GM23338 (cell line): ENCODE results near the gene SYNRG. TPM values are rescaled to one million over a fixed set of nuclear protein-coding genes. Genes with fewer than 3 reads are reported as not detected.
A peak's percentile ranks its signal among the peaks of the same experiment; 100 is the strongest.

Experiments used
- ATAC-seq: fragments of 200-7000 bp; cut with Tn5 transposase; 3 replicates; pipeline ENCODE4 v1.9.1; 2020
- DNase-seq: peaks from one replicate; pipeline ENCODE4 v3.0.0-alpha.2; 2015; ENCODE audit warnings: low spot score
- H2AFZ ChIP-seq: fragments of 200-600 bp; sonication (generic); 2 replicates; pipeline ENCODE4 v1.8.0; 2016; ENCODE audit warnings: antibody characterized with exemption, mild to moderate bottlenecking, moderate library complexity
- H3F3A ChIP-seq: fragments of 200-600 bp; sonication (generic); replicated peaks from 2 replicates; pipeline ENCODE4 v1.8.0; 2017; ENCODE audit warnings: antibody characterized with exemption, mixed run types, low read depth
- H3K27ac ChIP-seq: fragments of 200-600 bp; sonication (generic); 2 replicates; pipeline ENCODE4 v1.6.1; 2016; ENCODE audit warnings: low read depth
- H3K27me3 ChIP-seq: fragments of 200-600 bp; sonication (generic); 2 replicates; pipeline ENCODE4 v1.8.0; 2016; ENCODE audit warnings: mild to moderate bottlenecking, mixed run types, moderate library complexity; ENCODE audit not compliant: insufficient read depth
- H3K36me3 ChIP-seq: fragments of 200-600 bp; sonication (generic); 2 replicates; pipeline ENCODE4 v1.8.0; 2016; ENCODE audit warnings: mild to moderate bottlenecking; ENCODE audit not compliant: insufficient read depth
- H3K4me1 ChIP-seq: fragments of 200-600 bp; sonication (generic); 2 replicates; pipeline ENCODE4 v1.8.0; 2016; ENCODE audit warnings: mild to moderate bottlenecking, moderate library complexity; ENCODE audit not compliant: insufficient read depth
- H3K4me2 ChIP-seq: fragments of 200-600 bp; sonication (generic); 2 replicates; pipeline ENCODE4 v1.7.1; 2017; ENCODE audit warnings: mixed run types
- H3K4me3 ChIP-seq: fragments of 200-600 bp; sonication (generic); 2 replicates; pipeline ENCODE4 v1.6.1; 2016; ENCODE audit warnings: mixed run types
- H3K79me2 ChIP-seq: fragments of 200-600 bp; sonication (generic); replicated peaks from 2 replicates; pipeline ENCODE4 v1.8.0; 2017; ENCODE audit warnings: mild to moderate bottlenecking; ENCODE audit not compliant: insufficient read depth
- H3K9me2 ChIP-seq: fragments of 200-600 bp; sonication (generic); 2 replicates; pipeline ENCODE4 v1.8.0; 2017; ENCODE audit not compliant: insufficient read depth
- H4K20me1 ChIP-seq: fragments of 200-600 bp; sonication (generic); replicated peaks from 2 replicates; pipeline ENCODE4 v1.8.0; 2017; ENCODE audit warnings: mild to moderate bottlenecking; ENCODE audit not compliant: insufficient read depth
- H3K27ac Mint-ChIP-seq: 2 replicates; pipeline ENCODE4 v1.8.0; 2020; ENCODE audit warnings: inconsistent platforms, mild to moderate bottlenecking, moderate library complexity, mixed read lengths
- H3K27me3 Mint-ChIP-seq: 3 replicates; pipeline ENCODE4 v1.8.0; 2022; ENCODE audit warnings: low read depth, mild to moderate bottlenecking, moderate library complexity, mixed read lengths, inconsistent platforms; ENCODE audit not compliant: insufficient read depth, poor library complexity
- H3K36me3 Mint-ChIP-seq: 3 replicates; pipeline ENCODE4 v1.8.0; 2021; ENCODE audit warnings: low read depth, mild to moderate bottlenecking, inconsistent platforms, moderate library complexity, mixed read lengths
- H3K4me1 Mint-ChIP-seq: 3 replicates; pipeline ENCODE4 v1.8.0; 2020; ENCODE audit warnings: mild to moderate bottlenecking, inconsistent platforms, mixed read lengths
- H3K4me3 Mint-ChIP-seq: 3 replicates; pipeline ENCODE4 v1.8.0; 2021; ENCODE audit warnings: moderate library complexity, mild to moderate bottlenecking, inconsistent platforms, mixed read lengths
- H3K9me3 Mint-ChIP-seq: 3 replicates; pipeline ENCODE4 v1.8.0; 2020; ENCODE audit warnings: moderate library complexity, mild to moderate bottlenecking, inconsistent platforms, mixed read lengths
- EZH2 ChIP-seq: fragments of 200-600 bp; sonication (generic); IDR thresholded peaks from one replicate; pipeline ENCODE4 v1.8.0; 2017; ENCODE audit warnings: antibody characterized with exemption, mild to moderate bottlenecking, low read depth; ENCODE audit not compliant: unreplicated experiment
- JUNB ChIP-seq: IDR thresholded peaks from one replicate; pipeline ENCODE4 v1.6.1; 2016; ENCODE audit warnings: antibody characterized with exemption; ENCODE audit not compliant: unreplicated experiment
- NANOG ChIP-seq: IDR thresholded peaks from 2 replicates; pipeline ENCODE4 v1.6.1; 2016; ENCODE audit warnings: antibody characterized with exemption, borderline replicate concordance
- POLR2AphosphoS5 ChIP-seq: IDR thresholded peaks from 2 replicates; pipeline ENCODE4 v1.6.1; 2016; ENCODE audit warnings: antibody characterized with exemption, low read depth
- STAT1 ChIP-seq: IDR thresholded peaks from one replicate; pipeline ENCODE4 v1.6.1; 2016; ENCODE audit warnings: antibody characterized with exemption; ENCODE audit not compliant: unreplicated experiment
- ZNF114 ChIP-seq: fragments of 250-450 bp; sonication (Bioruptor Pico); IDR thresholded peaks from 2 replicates; pipeline ENCODE4 v1.5.0; 2020; ENCODE audit warnings: mild to moderate bottlenecking, moderate library complexity
- polyA plus RNA-seq: library from polyadenylated mRNA; unstranded; fragments of >200 nt; fragmentation: Nextera tagmentation; extraction: Ambion mirVana; gene quantifications from 2 replicates; pipeline ENCODE4 v1.2.1, GENCODE V29; 2016
- total RNA-seq: library from RNA; depleted of rRNA; stranded (reverse); fragments of >200 nt; shearing (Covaris generic); gene quantifications from 2 replicates; pipeline ENCODE4 v1.2.3, GENCODE V29; 2014
- TF ChIP-seq, protein P1 (sequence below): IDR thresholded peaks from one replicate; pipeline ENCODE4 v1.6.1; 2018; ENCODE audit warnings: antibody characterized with exemption; ENCODE audit not compliant: unreplicated experiment
- TF ChIP-seq, protein P2 (sequence below), 2 experiments: fragments of 200-600 bp in 1 of 2; sonication (generic) in 1 of 2; conservative IDR thresholded peaks; 2 replicates each; pipeline versions ENCODE4 v1.5.1 to v1.6.1; 2016 to 2017; ENCODE audit warnings: antibody characterized with exemption in 2 of 2, low read depth in 2 of 2, mild to moderate bottlenecking in 2 of 2, moderate library complexity in 1 of 2
- TF ChIP-seq, protein P3 (sequence below): IDR thresholded peaks from 2 replicates; pipeline ENCODE4 v1.6.1; 2016; ENCODE audit warnings: antibody characterized with exemption

Gene SYNRG
- total and polyA plus RNA-seq, 2 experiments from 2014 or later, result 18.6 to 22.6 TPM

DNA sequence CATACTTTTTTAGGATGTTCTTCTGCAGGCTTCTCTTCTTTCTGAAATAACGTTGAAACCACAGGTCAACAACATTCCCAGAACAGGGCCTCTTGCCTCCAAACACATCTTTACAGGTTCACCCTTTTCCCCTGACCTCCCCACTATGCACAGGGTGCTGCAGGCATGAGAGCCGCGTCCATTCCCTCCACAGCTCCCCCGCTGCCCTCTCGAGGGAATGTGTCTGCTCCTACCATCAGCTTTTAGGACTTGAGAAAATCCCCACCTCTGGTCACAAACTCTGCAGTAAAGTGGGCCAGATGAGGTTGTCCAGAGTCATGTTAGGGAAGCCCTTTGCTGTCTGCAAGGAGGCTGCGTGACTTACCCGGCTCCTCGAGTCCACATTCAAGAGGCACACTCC, 89.0 kb downstream of the SYNRG start:
- Histone ChIP-seq H2AFZ (no peak overlapping the region), H3F3A (0 out of 2 replicates have a peak, but pooled peaks cover 3% of the 10 kb centered on the region), H3K4me3 (no peak overlapping the region), H3K4me2 (no peak overlapping the region), H3K27me3 (no peaks in the 10 kb centered on the region), H3K9me2 (no peaks in the 10 kb centered on the region), H3K27ac (no peak overlapping the region), H3K79me2 (no peaks in the 10 kb centered on the region), H4K20me1 (peaks cover 5% of the 10 kb centered on the region), H3K36me3 (peaks cover 3% of the 10 kb centered on the region; the same call in 1 of the 2 replicates), H3K4me1 (no peaks in the 10 kb centered on the region)
- Mint-ChIP-seq H3K4me1 (no peaks in the 10 kb centered on the region), H3K27ac (peak overlapping the region; percentile 50), H3K27me3 (peaks cover 2% of the 10 kb centered on the region), H3K36me3 (peaks cover 29% of the 10 kb centered on the region), H3K9me3 (no peaks in the 10 kb centered on the region), H3K4me3 (no peak overlapping the region)
- DNase-seq (peak; percentile 27), ATAC-seq (peak; percentile 70)
- TF ChIP-seq, protein P1, sequence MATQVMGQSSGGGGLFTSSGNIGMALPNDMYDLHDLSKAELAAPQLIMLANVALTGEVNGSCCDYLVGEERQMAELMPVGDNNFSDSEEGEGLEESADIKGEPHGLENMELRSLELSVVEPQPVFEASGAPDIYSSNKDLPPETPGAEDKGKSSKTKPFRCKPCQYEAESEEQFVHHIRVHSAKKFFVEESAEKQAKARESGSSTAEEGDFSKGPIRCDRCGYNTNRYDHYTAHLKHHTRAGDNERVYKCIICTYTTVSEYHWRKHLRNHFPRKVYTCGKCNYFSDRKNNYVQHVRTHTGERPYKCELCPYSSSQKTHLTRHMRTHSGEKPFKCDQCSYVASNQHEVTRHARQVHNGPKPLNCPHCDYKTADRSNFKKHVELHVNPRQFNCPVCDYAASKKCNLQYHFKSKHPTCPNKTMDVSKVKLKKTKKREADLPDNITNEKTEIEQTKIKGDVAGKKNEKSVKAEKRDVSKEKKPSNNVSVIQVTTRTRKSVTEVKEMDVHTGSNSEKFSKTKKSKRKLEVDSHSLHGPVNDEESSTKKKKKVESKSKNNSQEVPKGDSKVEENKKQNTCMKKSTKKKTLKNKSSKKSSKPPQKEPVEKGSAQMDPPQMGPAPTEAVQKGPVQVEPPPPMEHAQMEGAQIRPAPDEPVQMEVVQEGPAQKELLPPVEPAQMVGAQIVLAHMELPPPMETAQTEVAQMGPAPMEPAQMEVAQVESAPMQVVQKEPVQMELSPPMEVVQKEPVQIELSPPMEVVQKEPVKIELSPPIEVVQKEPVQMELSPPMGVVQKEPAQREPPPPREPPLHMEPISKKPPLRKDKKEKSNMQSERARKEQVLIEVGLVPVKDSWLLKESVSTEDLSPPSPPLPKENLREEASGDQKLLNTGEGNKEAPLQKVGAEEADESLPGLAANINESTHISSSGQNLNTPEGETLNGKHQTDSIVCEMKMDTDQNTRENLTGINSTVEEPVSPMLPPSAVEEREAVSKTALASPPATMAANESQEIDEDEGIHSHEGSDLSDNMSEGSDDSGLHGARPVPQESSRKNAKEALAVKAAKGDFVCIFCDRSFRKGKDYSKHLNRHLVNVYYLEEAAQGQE, result no peak
- TF ChIP-seq, protein P2, sequence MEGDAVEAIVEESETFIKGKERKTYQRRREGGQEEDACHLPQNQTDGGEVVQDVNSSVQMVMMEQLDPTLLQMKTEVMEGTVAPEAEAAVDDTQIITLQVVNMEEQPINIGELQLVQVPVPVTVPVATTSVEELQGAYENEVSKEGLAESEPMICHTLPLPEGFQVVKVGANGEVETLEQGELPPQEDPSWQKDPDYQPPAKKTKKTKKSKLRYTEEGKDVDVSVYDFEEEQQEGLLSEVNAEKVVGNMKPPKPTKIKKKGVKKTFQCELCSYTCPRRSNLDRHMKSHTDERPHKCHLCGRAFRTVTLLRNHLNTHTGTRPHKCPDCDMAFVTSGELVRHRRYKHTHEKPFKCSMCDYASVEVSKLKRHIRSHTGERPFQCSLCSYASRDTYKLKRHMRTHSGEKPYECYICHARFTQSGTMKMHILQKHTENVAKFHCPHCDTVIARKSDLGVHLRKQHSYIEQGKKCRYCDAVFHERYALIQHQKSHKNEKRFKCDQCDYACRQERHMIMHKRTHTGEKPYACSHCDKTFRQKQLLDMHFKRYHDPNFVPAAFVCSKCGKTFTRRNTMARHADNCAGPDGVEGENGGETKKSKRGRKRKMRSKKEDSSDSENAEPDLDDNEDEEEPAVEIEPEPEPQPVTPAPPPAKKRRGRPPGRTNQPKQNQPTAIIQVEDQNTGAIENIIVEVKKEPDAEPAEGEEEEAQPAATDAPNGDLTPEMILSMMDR (conservative IDR thresholded peaks at IDR 0.05; ENCODE audit: low read depth in 2 of 2), result 0 out of 4 replicates have a peak, but pooled peaks of 1 of the 2 experiments have one; percentile 17
- TF ChIP-seq STAT1, result no peak

DNA sequence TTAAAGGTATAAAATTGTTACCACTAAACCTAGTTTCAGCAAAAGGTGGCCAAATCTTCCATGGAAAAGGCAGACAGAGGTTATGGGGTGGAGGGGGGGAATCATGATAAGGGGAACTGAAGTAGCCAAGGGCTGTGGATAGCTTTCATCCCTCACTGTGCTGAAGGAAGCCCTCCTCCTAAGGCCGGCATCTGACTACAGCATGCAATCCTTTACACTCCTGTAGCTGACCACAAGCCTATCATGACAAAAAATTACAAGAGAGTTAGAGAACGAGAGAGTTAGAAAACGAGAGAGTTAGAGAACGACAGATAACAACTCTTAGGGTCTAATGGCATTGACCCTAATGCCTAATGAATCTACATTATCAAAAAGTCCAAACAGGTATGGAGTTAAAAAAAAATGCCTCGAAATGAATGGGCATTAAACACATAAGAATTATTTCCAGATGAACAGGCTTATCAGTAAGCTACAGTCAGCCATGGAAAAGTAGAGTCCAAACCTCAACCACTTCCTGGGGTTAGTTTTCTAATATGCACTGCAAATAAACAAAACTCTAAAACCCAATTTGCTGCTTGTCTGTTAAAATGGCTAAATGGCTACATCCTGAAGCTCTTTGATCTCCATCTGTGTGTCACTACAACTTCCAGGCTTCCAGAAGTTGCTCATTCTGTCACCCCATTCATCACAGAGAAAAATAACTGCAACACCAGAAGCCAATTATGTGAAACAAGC, 89.8 kb downstream of the SYNRG start:
- peaks cover 9% of the 10 kb centered on the region for H4K20me1 ChIP-seq
- H3K27ac Mint-ChIP-seq, result no peak overlapping the region
- no peaks in the 10 kb centered on the region for H3K4me1 ChIP-seq
- H3K9me2 ChIP-seq, result no peaks in the 10 kb centered on the region
- peaks cover 3% of the 10 kb centered on the region; the same call in 1 of the 2 replicates for H3K36me3 ChIP-seq
- H3K4me3 Mint-ChIP-seq, result no peak overlapping the region
- no peaks in the 10 kb centered on the region for H3K4me1 Mint-ChIP-seq
- H2AFZ ChIP-seq, result no peak overlapping the region
- no peak overlapping the region for H3K4me3 ChIP-seq
- H3F3A ChIP-seq, result 0 out of 2 replicates have a peak, but pooled peaks cover 3% of the 10 kb centered on the region
- H3K9me3 Mint-ChIP-seq, result no peaks in the 10 kb centered on the region
- H3K36me3 Mint-ChIP-seq, result peaks cover 29% of the 10 kb centered on the region
- no peaks in the 10 kb centered on the region for H3K27me3 ChIP-seq
- H3K27ac ChIP-seq, result 0 out of 2 replicates have a peak overlapping the region, but pooled peaks have one; percentile 26
- H3K4me2 ChIP-seq, result no peak overlapping the region
- no peaks in the 10 kb centered on the region for H3K79me2 ChIP-seq
- DNase-seq (no peak), ATAC-seq (no peak)
- peaks cover 2% of the 10 kb centered on the region for H3K27me3 Mint-ChIP-seq
- no peak for TF ChIP-seq EZH2
- TF ChIP-seq, protein P2 (conservative IDR thresholded peaks at IDR 0.05; ENCODE audit: low read depth in 2 of 2), result no peak
- TF ChIP-seq, protein P3, sequence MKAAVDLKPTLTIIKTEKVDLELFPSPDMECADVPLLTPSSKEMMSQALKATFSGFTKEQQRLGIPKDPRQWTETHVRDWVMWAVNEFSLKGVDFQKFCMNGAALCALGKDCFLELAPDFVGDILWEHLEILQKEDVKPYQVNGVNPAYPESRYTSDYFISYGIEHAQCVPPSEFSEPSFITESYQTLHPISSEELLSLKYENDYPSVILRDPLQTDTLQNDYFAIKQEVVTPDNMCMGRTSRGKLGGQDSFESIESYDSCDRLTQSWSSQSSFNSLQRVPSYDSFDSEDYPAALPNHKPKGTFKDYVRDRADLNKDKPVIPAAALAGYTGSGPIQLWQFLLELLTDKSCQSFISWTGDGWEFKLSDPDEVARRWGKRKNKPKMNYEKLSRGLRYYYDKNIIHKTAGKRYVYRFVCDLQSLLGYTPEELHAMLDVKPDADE, result no peak
- TF ChIP-seq STAT1, result no peak
- TF ChIP-seq, protein P1, result no peak
- no peak for TF ChIP-seq JUNB
- TF ChIP-seq POLR2AphosphoS5, result no peak
- TF ChIP-seq NANOG, result no peak
- TF ChIP-seq ZNF114 (CRISPR knock-in tag), result no peak
